HG02571 (cell line): ENCODE results near the gene TTYH2.

ENCODE experiments used
- ATAC-seq: cut with Tn5 transposase; IDR thresholded peaks from one replicate; pipeline ENCODE4 v1.9.1; 2021; ENCODE audit warnings: mild to moderate bottlenecking, moderate library complexity; ENCODE audit not compliant: unreplicated experiment

Gene TTYH2

GRCh38 chr17:74213861-74214391, 555 bp downstream of the TTYH2 start:
- no peak for ATAC-seq

- no peak for ATAC-seq
Measured at GRCh38 chr17:74214484-74215341, 1.3 kb downstream of the TTYH2 start.

- ATAC-seq, result no peak
Measured at GRCh38 chr17:74215342-74215727, 2.0 kb downstream of the TTYH2 start.

GRCh38 chr17:74216505-74216904, 3.1 kb downstream of the TTYH2 start:
- no peak for ATAC-seq

GRCh38 chr17:74217037-74217730, 3.8 kb downstream of the TTYH2 start:
- ATAC-seq, result no peak

GRCh38 chr17:74217888-74218287, 4.5 kb downstream of the TTYH2 start:
- ATAC-seq, result no peak

GRCh38 chr17:74218436-74218835, 5.1 kb downstream of the TTYH2 start:
- ATAC-seq, result no peak

GRCh38 chr17:74219576-74220133, 6.3 kb downstream of the TTYH2 start:
- ATAC-seq, result no peak

- ATAC-seq, result no peak
Measured at GRCh38 chr17:74220219-74220618, 6.8 kb downstream of the TTYH2 start.

GRCh38 chr17:74220946-74221818, 7.8 kb downstream of the TTYH2 start:
- ATAC-seq, result no peak

- no peak for ATAC-seq
Measured at GRCh38 chr17:74222399-74222798, 9.0 kb downstream of the TTYH2 start.

GRCh38 chr17:74223901-74224300, 10.5 kb downstream of the TTYH2 start:
- no peak for ATAC-seq

- ATAC-seq, result no peak
Measured at GRCh38 chr17:74224959-74225725, 11.8 kb downstream of the TTYH2 start.

- no peak for ATAC-seq
Measured at GRCh38 chr17:74226252-74226651, 12.9 kb downstream of the TTYH2 start.

- no peak for ATAC-seq
Measured at GRCh38 chr17:74227271-74228080, 14.1 kb downstream of the TTYH2 start.

- ATAC-seq, result no peak
Measured at GRCh38 chr17:74228306-74228978, 15.1 kb downstream of the TTYH2 start.

GRCh38 chr17:74230896-74231295, 17.5 kb downstream of the TTYH2 start:
- no peak for ATAC-seq
